ENCODE measurements around the gene OPCML. TPM values are rescaled to one million over a fixed set of nuclear protein-coding genes. Genes with fewer than 3 reads are reported as not detected.

Gene OPCML
- total and polyA plus RNA-seq, 2 experiments from 2014 or later, result 1.2 to 4.4 TPM

- no peaks in the 10 kb centered on the region for H3K36me3 Mint-ChIP-seq (ENCODE audit: low read depth)
- H3K4me1 Mint-ChIP-seq, result peaks cover 27% of the 10 kb centered on the region
- Histone ChIP-seq H3K36me3 (ENCODE audit: insufficient read depth) (no peaks in the 10 kb centered on the region; the same call in 1 of the 2 replicates), H3K27me3 (ENCODE audit: insufficient read depth) (no peaks in the 10 kb centered on the region), H3K27ac (ENCODE audit: low read depth) (no peak overlapping the region), H3K4me2 (no peak overlapping the region), H3K4me1 (ENCODE audit: insufficient read depth) (peaks cover 23% of the 10 kb centered on the region), H2AFZ (no peak overlapping the region), H3K79me2 (replicated peaks; ENCODE audit: insufficient read depth) (no peaks in the 10 kb centered on the region), H3K4me3 (no peak overlapping the region), H3K9me2 (ENCODE audit: insufficient read depth) (peaks cover 8% of the 10 kb centered on the region), H4K20me1 (replicated peaks; ENCODE audit: insufficient read depth) (no peaks in the 10 kb centered on the region), H3F3A (replicated peaks; ENCODE audit: low read depth) (no peaks in the 10 kb centered on the region)
- no peak overlapping the region for H3K27ac Mint-ChIP-seq
- TF ChIP-seq CTCF (conservative IDR thresholded peaks at IDR 0.05; ENCODE audit: low read depth in 2 of 2) (no peak), ZNF114 (CRISPR knock-in tag; IDR thresholded peaks at IDR 0.05) (no peak), REST (IDR thresholded peaks at IDR 0.05; ENCODE audit: unreplicated experiment) (no peak), STAT1 (IDR thresholded peaks at IDR 0.05; ENCODE audit: unreplicated experiment) (no peak), POLR2AphosphoS5 (IDR thresholded peaks at IDR 0.05; ENCODE audit: low read depth) (no peak), ZNF462 (CRISPR knock-in tag; IDR thresholded peaks at IDR 0.05) (no peak), EZH2 (IDR thresholded peaks at IDR 0.05; ENCODE audit: low read depth, unreplicated experiment) (no peak), EZH2phosphoT487 (IDR thresholded peaks at IDR 0.05; ENCODE audit: unreplicated experiment) (no peak), ETS1 (IDR thresholded peaks at IDR 0.05) (no peak), ZNF331 (CRISPR knock-in tag; IDR thresholded peaks at IDR 0.05; ENCODE audit: low read depth) (no peak), JUNB (IDR thresholded peaks at IDR 0.05; ENCODE audit: unreplicated experiment) (no peak), CREB1 (CRISPR knock-in tag; IDR thresholded peaks at IDR 0.05; ENCODE audit: low read depth) (no peak)
- no peak overlapping the region for H3K4me3 Mint-ChIP-seq
- no peaks in the 10 kb centered on the region; the same call in 2 of the 3 replicates for H3K9me3 Mint-ChIP-seq
- DNase-seq (ENCODE audit: low spot score) (no peak), ATAC-seq (no peak)
- peaks cover 5% of the 10 kb centered on the region for H3K27me3 Mint-ChIP-seq (ENCODE audit: insufficient read depth, low read depth, poor library complexity)
These were observed 479.1 kb downstream of the OPCML start for GRCh38 chr11:133053124-133053776.

Data from GM23338 (cell line).